HUDEP-2 (cell line): ENCODE results near the gene RGSL1.
"Not testable (repeated sequence)": the region's sequence is repeated elsewhere in the genome, so short reads cannot be mapped to it uniquely, and the experiment has no call there.

Experiments used
- DNase-seq, 76 experiments: peaks; one replicate each; lab custom pipeline; 2025; ENCODE audit not compliant: unreplicated experiment in 76 of 76; lab: John Stamatoyannopoulos, UW

RGSL1 gene

GRCh38 chr1:182528206-182528605 is 78.3 kb downstream of the RGSL1 start:
- DNase-seq: not testable (repeated sequence)

GRCh38 chr1:182533896-182534295 is 84.0 kb downstream of the RGSL1 start:
- no peak for DNase-seq

- no peak for DNase-seq
Observed at GRCh38 chr1:182549346-182549745, 99.4 kb downstream of the RGSL1 start.

GRCh38 chr1:182549811-182550210 is 99.9 kb downstream of the RGSL1 start:
- DNase-seq: no peak

GRCh38 chr1:182552527-182552926 is 102.6 kb downstream of the RGSL1 start:
- no peak for DNase-seq

- no peak for DNase-seq
Observed at GRCh38 chr1:182555493-182555892, 105.5 kb downstream of the RGSL1 start.

GRCh38 chr1:182556279-182556678 is 106.3 kb downstream of the RGSL1 start:
- no peak for DNase-seq

GRCh38 chr1:182560392-182560984 is 110.5 kb downstream of the RGSL1 start:
- DNase-seq: no peak

GRCh38 chr1:182561456-182561855 is 111.5 kb downstream of the RGSL1 start:
- no peak for DNase-seq

- no peak for DNase-seq
Observed at GRCh38 chr1:182563095-182563494, 113.1 kb downstream of the RGSL1 start.

- DNase-seq: no peak
Observed at GRCh38 chr1:182564406-182565004, 114.6 kb downstream of the RGSL1 start.

GRCh38 chr1:182565537-182565936 is 115.6 kb downstream of the RGSL1 start:
- DNase-seq: no peak

GRCh38 chr1:182567629-182568028 is 117.7 kb downstream of the RGSL1 start:
- no peak for DNase-seq

GRCh38 chr1:182568647-182569284 is 118.8 kb downstream of the RGSL1 start:
- DNase-seq: no peak

GRCh38 chr1:182569939-182570610 is 120.1 kb downstream of the RGSL1 start:
- no peak for DNase-seq

GRCh38 chr1:182570611-182570970 is 120.6 kb downstream of the RGSL1 start:
- DNase-seq: no peak

- DNase-seq: no peak
Observed at GRCh38 chr1:182574156-182574555, 124.2 kb downstream of the RGSL1 start.

- no peak for DNase-seq
Observed at GRCh38 chr1:182575540-182576149, 125.7 kb downstream of the RGSL1 start.

- DNase-seq: no peak
Observed at GRCh38 chr1:182580736-182581135, 130.8 kb downstream of the RGSL1 start.

- DNase-seq: no peak
Observed at GRCh38 chr1:182584746-182585145, 134.8 kb downstream of the RGSL1 start.

GRCh38 chr1:182586380-182586779 is 136.4 kb downstream of the RGSL1 start:
- DNase-seq: no peak
